Suprapubic skin (tissue), 4 donors: ENCODE measurements around the gene UTP3.

Source experiments
- EP300 ChIP-seq: sonication (generic); formaldehyde crosslinking; IDR thresholded peaks from one replicate; pipeline ENCODE4 v1.6.1; 2017; ENCODE audit warnings: antibody characterized with exemption
- POLR2A ChIP-seq, 2 donors: fragments of 450-650 bp; IDR thresholded peaks; one replicate each; pipeline ENCODE4 v1.6.1; 2017; ENCODE audit warnings: antibody characterized with exemption in 2 of 2, mild to moderate bottlenecking in 2 of 2, moderate library complexity in 2 of 2
- POLR2AphosphoS5 ChIP-seq, 3 donors: sonication (generic); formaldehyde crosslinking; IDR thresholded peaks; one replicate each; pipeline ENCODE4 v1.6.1; 2017; ENCODE audit warnings: antibody characterized with exemption in 3 of 3
- TF ChIP-seq, protein P1 (sequence below), 2 donors: fragments of 200-600 bp in 1 of 2; fragments of 450-650 bp in 1 of 2; sonication (generic) in 1 of 2; IDR thresholded peaks; one replicate each; pipeline ENCODE4 v1.5.1; 2016 to 2019; ENCODE audit warnings: antibody characterized with exemption in 2 of 2, mild to moderate bottlenecking in 1 of 2, moderate library complexity in 1 of 2

DNA sequence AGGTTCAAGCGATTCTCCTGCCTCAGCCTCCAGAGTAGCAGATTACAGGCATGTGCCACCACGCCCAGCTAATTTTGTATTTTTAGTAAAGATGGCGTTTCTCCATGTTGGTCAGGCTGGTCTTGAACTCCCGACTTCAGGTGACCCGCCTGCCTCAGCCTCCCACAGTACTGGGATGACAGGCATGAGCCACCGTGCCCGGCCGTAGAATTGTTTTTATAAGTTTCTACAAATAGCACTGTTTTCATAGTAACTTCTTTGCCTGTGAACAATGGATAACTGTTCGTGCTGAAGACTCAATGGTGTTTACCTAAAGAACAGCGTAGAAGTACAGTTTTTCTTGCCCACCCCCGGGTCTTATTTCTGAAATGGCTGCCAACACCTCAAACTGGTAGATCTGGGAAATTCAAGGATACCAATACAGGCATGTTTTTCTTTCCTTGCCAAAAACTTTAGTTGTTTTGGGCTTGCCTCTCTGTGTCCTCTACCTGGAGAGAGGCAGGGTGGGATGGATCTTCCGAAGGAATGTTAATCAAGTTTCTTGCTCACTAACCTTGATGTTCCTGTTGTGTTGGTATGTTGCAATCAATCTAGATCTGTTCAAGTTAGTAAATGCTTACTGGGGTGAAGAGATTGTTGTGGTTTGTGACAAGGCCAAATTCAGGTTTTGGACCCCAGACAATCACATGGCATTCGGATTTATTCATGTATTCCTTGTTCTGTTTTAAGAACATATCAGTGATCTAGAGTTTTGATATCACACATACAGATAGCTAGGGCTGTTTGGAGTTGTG lies 30.7 kb downstream of the UTP3 start:
- TF ChIP-seq, protein P1, sequence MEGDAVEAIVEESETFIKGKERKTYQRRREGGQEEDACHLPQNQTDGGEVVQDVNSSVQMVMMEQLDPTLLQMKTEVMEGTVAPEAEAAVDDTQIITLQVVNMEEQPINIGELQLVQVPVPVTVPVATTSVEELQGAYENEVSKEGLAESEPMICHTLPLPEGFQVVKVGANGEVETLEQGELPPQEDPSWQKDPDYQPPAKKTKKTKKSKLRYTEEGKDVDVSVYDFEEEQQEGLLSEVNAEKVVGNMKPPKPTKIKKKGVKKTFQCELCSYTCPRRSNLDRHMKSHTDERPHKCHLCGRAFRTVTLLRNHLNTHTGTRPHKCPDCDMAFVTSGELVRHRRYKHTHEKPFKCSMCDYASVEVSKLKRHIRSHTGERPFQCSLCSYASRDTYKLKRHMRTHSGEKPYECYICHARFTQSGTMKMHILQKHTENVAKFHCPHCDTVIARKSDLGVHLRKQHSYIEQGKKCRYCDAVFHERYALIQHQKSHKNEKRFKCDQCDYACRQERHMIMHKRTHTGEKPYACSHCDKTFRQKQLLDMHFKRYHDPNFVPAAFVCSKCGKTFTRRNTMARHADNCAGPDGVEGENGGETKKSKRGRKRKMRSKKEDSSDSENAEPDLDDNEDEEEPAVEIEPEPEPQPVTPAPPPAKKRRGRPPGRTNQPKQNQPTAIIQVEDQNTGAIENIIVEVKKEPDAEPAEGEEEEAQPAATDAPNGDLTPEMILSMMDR (IDR thresholded peaks at IDR 0.05), result no peak
- TF ChIP-seq POLR2A (IDR thresholded peaks at IDR 0.05) (no peak), EP300 (no peak), POLR2AphosphoS5 (IDR thresholded peaks at IDR 0.05) (peak in 1 of 3 donors; percentile 45)
